Vagina (tissue), 2 donors: ENCODE results near the gene TNFRSF8.

ENCODE experiments used
- CTCF ChIP-seq, 3 experiments: fragments of 450-650 bp in 2 of 3; fragments of 200-600 bp in 1 of 3; sonication (generic) in 1 of 3; IDR thresholded peaks; one replicate each; pipeline ENCODE4 v1.5.1; 2017 to 2019; ENCODE audit warnings: antibody characterized with exemption in 3 of 3, mild to moderate bottlenecking in 2 of 3, moderate library complexity in 2 of 3
- POLR2A ChIP-seq, 2 donors: fragments of 450-650 bp; IDR thresholded peaks; one replicate each; pipeline ENCODE4 v1.6.1; 2017; ENCODE audit warnings: antibody characterized with exemption in 2 of 2, mild to moderate bottlenecking in 2 of 2, moderate library complexity in 2 of 2

DNA sequence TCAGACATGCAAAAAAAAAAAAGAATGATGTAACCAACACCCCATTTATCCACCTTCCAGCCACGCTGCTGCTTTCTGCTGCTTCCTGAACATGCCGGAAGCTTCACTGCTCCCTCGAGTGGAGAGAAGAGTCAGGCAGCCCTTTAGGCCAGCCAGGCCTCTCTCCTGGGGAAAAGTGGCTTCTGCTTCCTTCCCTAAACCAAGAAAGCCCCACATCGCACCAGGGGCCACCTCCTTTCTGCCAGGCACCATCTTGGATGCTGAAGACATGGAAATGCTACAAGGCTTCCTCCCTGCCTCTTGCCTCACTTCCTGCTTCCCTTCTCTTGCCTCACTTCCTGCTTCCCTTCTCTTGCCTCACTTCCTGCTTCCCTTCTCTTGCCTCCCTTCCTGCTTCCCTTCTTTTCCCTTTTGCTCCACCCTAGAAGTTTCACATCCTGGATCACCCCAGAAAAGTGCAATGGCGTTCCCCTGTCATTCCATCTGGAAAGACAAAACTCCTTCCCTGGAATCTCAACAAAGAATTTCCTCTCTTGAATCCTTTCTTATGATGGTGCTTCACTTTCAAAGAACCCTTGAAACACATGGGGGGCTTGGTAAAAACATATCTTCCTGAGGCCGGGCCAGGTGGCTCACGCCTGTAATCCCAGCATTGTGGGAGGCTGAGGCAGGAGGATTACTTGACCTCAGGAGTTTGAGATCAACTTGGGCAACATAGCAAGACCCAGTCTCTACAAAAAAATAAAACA is 18.7 kb downstream of the TNFRSF8 start:
- TF ChIP-seq POLR2A (IDR thresholded peaks at IDR 0.05) (no peak), CTCF (IDR thresholded peaks at IDR 0.05) (no peak)
